NCI-H1930 (cell line): ENCODE measurements around the gene NKD1.

Experiments used
- DNase-seq, 2 experiments: peaks; one replicate each; lab custom pipeline; 2025; lab: John Stamatoyannopoulos, UW

The NKD1 gene

DNA sequence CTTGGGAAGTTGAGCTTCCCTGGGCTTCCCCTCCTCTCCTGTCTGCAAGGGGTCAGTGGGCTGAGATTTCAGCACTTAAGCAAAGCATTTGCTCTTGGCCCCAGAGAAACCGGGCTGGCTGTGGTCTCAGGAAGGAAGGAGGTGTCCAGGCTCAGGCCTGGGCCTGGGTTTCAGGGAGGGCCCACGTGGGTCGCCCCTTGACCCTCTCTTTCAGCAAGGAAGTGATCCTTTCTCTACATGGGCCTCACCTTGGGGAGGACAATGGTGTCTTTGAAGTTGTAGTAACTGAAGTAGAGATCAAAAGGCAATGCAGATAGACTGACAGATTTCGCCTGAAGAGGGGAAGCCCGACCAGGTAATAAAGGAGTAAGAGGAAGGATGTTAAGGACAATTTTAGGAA lies 147.9 kb downstream of the NKD1 start:
- no peak for DNase-seq

DNA sequence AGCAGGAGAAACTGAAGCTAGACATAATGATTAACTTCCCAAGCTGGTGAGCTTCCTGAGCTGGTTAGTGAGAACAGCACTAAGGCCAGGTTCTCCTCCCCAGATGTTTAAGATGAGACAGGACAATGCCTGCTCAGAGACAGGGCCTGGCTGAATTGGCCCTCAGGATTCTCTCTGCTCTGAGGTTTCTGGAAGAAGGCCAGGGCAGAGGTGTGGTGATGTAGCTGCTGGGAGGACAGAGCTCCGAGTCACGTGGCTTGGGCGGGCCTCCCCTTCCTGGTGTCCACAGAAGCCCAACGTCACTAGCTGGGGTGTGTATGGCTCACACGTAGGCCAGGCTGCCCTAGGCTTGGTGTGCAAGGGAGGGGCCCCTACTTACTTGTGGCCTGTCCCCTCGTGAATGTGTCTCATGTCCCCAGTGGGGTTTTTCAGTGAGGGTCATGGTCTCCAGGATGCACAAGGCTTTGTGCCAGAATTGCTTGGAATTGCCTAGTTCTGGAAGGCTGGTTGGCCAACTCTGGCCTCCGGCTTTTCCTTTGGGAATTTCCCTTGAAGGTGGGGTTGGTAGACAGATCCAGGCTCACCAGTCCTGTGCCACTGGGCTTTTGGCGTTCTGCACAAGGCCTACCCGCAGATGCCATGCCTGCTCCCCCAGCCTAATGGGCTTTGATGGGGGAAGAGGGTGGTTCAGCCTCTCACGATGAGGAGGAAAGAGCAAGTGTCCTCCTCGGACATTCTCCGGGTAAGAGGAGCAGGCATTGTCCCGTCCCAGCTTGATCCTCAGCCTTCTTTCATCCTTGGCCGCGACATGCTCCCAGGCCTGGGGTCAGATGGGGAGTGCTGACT lies 148.6 kb downstream of the NKD1 start:
- DNase-seq = no peak

DNA sequence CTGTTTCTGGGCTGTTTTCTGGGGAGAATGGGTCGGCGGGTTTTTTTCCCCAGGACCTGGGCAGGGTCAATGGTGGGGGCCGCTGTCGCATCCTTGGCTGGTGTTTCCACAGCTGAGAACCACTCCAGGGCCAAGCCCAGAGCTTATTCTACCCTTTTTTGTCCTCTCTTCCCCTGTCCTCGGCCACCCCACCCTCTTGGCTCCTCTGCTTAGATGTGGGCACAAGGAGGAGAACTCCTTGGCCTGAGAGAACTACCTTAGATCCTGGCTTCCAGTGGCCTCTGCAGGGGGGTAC lies 149.2 kb downstream of the NKD1 start:
- no peak for DNase-seq

DNA sequence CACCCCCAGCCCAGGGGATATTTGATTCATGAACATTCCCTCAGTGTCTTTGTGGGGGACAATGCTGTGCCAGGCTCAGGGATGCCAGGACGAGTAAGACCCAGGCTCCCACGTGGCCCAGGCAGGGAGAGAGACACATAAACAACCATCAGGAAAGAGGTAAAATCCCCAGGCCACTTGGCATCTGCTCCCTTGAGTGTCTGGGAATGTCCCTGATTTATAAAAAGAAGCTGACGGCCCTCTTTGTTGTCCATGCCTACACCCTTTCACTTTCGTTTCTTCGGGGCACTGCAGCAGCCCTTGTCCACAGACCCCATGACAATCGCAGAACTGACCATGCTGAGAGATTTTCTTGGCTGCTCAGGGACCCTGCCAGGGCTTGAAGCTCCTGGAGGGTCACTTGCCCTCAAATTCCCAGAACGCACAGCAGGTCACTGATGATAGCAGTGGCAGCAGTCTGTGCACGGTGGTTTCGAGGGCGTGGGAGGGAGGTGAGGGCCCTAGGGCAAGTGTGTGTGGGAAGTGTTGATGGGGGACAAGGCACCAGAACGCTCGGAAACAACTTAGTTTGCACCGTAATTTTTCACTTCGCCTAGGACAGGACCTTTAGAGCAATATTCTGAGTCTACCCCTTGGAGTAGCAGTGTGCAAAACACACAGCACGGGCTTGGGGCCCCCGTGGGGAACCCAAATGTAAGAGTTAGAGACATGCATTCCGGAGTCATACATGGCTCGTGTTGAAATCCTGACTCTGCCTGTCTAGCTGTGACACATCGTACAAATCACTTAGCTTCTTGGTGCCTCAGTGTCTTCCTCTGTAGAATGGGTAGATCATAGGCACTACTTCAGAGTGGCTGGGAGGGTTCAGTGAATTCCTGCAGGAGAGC lies 149.9 kb downstream of the NKD1 start:
- no peak for DNase-seq
